IMR-90 (cell line): Measurements from ENCODE around the gene BANP. TPM values are rescaled to one million over a fixed set of nuclear protein-coding genes. Genes with fewer than 3 reads are reported as not detected.

ENCODE experiments used
- ATAC-seq: fragments of 200-7000 bp; cut with Tn5 transposase; 2 replicates; pipeline ENCODE4 v1.9.1; 2020; ENCODE audit warnings: low read depth, mild to moderate bottlenecking, moderate library complexity
- BruUV-seq: library from RNA; stranded (reverse); fragments of 400-500 nt; replicated peaks from 2 replicates; lab custom pipeline; 2021; lab: Mats Ljungman, UMichigan
- CTCF ChIA-PET: fragments of 300-600 bp; formaldehyde crosslinking; extraction: SDS; loops from one replicate; lab custom pipeline; 2021; ENCODE audit warnings: antibody characterized with exemption; lab: Yijun Ruan, JAX
- POLR2A ChIA-PET: fragments of 300-600 bp; sonication (Branson Sonifier 250); formaldehyde crosslinking; loops from one replicate; lab custom pipeline; 2022; ENCODE audit warnings: antibody characterized with exemption; ENCODE audit not compliant: unreplicated experiment; lab: Charles Lee
- DNase-seq: peaks from one replicate; pipeline ENCODE4 v3.0.0; 2013
- H2AFZ ChIP-seq: replicated peaks from 2 replicates; pipeline ENCODE3; 2013; ENCODE audit warnings: low read length, mild to moderate bottlenecking; ENCODE audit not compliant: poor library complexity
- H2AK5ac ChIP-seq: 2 replicates; pipeline ENCODE4 v1.6.1; 2013; ENCODE audit warnings: low read depth, low read length, inconsistent platforms
- H2AK9ac ChIP-seq: replicated peaks from 2 replicates; pipeline ENCODE3; 2013; ENCODE audit warnings: mild to moderate bottlenecking, low read depth, low read length, moderate library complexity; ENCODE audit not compliant: poor library complexity
- H2BK120ac ChIP-seq: 2 replicates; pipeline ENCODE4 v1.6.1; 2013; ENCODE audit warnings: low read depth, low read length, inconsistent platforms
- H2BK15ac ChIP-seq: 3 replicates; pipeline ENCODE4 v1.6.1; 2013; ENCODE audit warnings: low read depth, low read length, inconsistent platforms
- H2BK20ac ChIP-seq: 2 replicates; pipeline ENCODE4 v1.6.1; 2013; ENCODE audit warnings: low read depth, mild to moderate bottlenecking, inconsistent platforms, low read length, moderate library complexity
- H2BK5ac ChIP-seq: 2 replicates; pipeline ENCODE4 v1.6.1; 2013; ENCODE audit warnings: mild to moderate bottlenecking, low read depth, low read length, inconsistent platforms; ENCODE audit not compliant: poor library complexity, severe bottlenecking
- H3K14ac ChIP-seq: replicated peaks from 2 replicates; pipeline ENCODE4 v1.6.1; 2013; ENCODE audit warnings: low read depth, low read length, inconsistent platforms
- H3K18ac ChIP-seq: 2 replicates; pipeline ENCODE4 v1.6.1; 2013; ENCODE audit warnings: low read depth, low read length, control low read depth
- H3K23ac ChIP-seq: 2 replicates; pipeline ENCODE4 v1.6.1; 2013; ENCODE audit warnings: low read depth, low read length, inconsistent platforms
- H3K27ac ChIP-seq: 2 replicates; pipeline ENCODE4 v1.5.1; 2013; ENCODE audit warnings: mild to moderate bottlenecking, control low read depth, low read length; ENCODE audit not compliant: insufficient read depth
- H3K27me3 ChIP-seq: 2 replicates; pipeline ENCODE4 v1.6.1; 2013; ENCODE audit warnings: low read length; ENCODE audit not compliant: control insufficient read depth, insufficient read depth
- H3K36me3 ChIP-seq: 2 replicates; pipeline ENCODE4 v1.6.1; 2013; ENCODE audit warnings: low read length, mixed read lengths; ENCODE audit not compliant: control insufficient read depth, insufficient read depth
- H3K4ac ChIP-seq: 2 replicates; pipeline ENCODE4 v1.6.1; 2013; ENCODE audit warnings: low read depth, low read length, inconsistent platforms
- H3K4me1 ChIP-seq: 2 replicates; pipeline ENCODE4 v1.6.1; 2013; ENCODE audit warnings: low read length, mixed read lengths; ENCODE audit not compliant: control insufficient read depth, insufficient read depth
- H3K4me2 ChIP-seq: 2 replicates; pipeline ENCODE4 v1.6.1; 2013; ENCODE audit warnings: low read depth, mild to moderate bottlenecking, control low read depth, low read length, moderate library complexity
- H3K4me3 ChIP-seq: 2 replicates; pipeline ENCODE4 v1.5.1; 2013; ENCODE audit warnings: low read depth, mild to moderate bottlenecking, control low read depth, low read length, moderate library complexity; ENCODE audit not compliant: insufficient read depth
- H3K56ac ChIP-seq: 2 replicates; pipeline ENCODE4 v1.6.1; 2013; ENCODE audit warnings: low read length, inconsistent platforms; ENCODE audit not compliant: insufficient read depth; ENCODE audit errors: extremely low read depth
- H3K79me1 ChIP-seq, 2 experiments: 2 replicates each; pipeline ENCODE4 v1.6.1; 2013; ENCODE audit warnings: low read length in 2 of 2, inconsistent platforms in 1 of 2, low read depth in 1 of 2
- H3K9ac ChIP-seq: 2 replicates; pipeline ENCODE4 v1.6.1; 2013; ENCODE audit warnings: low read depth, low read length, control low read depth
- H3K9me1 ChIP-seq: 2 replicates; pipeline ENCODE4 v1.6.1; 2013; ENCODE audit warnings: low read length, inconsistent platforms; ENCODE audit not compliant: insufficient read depth
- H3K9me3 ChIP-seq: 2 replicates; pipeline ENCODE4 v1.6.1; 2013; ENCODE audit warnings: low read length; ENCODE audit not compliant: control insufficient read depth, insufficient read depth
- H4K20me1 ChIP-seq: 2 replicates; pipeline ENCODE4 v1.6.1; 2013; ENCODE audit warnings: low read length, inconsistent platforms; ENCODE audit not compliant: insufficient read depth
- H4K5ac ChIP-seq: 2 replicates; pipeline ENCODE4 v1.6.1; 2013; ENCODE audit warnings: mild to moderate bottlenecking, low read depth, low read length, control low read depth
- H4K8ac ChIP-seq, 2 experiments: 2 replicates each; pipeline ENCODE4 v1.6.1; 2013; ENCODE audit warnings: low read depth in 2 of 2, low read length in 2 of 2, control low read depth in 1 of 2, inconsistent platforms in 1 of 2
- H4K91ac ChIP-seq: 2 replicates; pipeline ENCODE4 v1.6.1; 2013; ENCODE audit warnings: low read depth, low read length, inconsistent platforms; ENCODE audit not compliant: insufficient read depth
- BHLHE40 ChIP-seq: fragments of 150-350 bp; IDR thresholded peaks from 2 replicates; pipeline ENCODE4 v1.6.1; 2016; ENCODE audit warnings: mild to moderate bottlenecking, low read depth, low read length
- CEBPB ChIP-seq: IDR thresholded peaks from 2 replicates; pipeline ENCODE4 v1.6.1; 2012; ENCODE audit warnings: low read depth, low read length, improper control_type of control experiment
- CHD1 ChIP-seq: IDR thresholded peaks from 2 replicates; pipeline ENCODE4 v1.6.1; 2012; ENCODE audit warnings: low read depth, low read length, improper control_type of control experiment
- CTCF ChIP-seq: conservative IDR thresholded peaks from 2 replicates; pipeline ENCODE4 v1.5.1; 2012; ENCODE audit warnings: mild to moderate bottlenecking, low read depth, low read length, improper control_type of control experiment
- ELK1 ChIP-seq: fragments of 150-350 bp; IDR thresholded peaks from 2 replicates; pipeline ENCODE4 v1.6.1; 2016; ENCODE audit warnings: low read depth, mild to moderate bottlenecking, low read length, moderate library complexity, borderline replicate concordance
- FOS ChIP-seq: fragments of 150-350 bp; IDR thresholded peaks from 2 replicates; pipeline ENCODE4 v1.6.1; 2016; ENCODE audit warnings: low read depth, low read length
- MAFK ChIP-seq: IDR thresholded peaks from 2 replicates; pipeline ENCODE4 v1.6.1; 2012; ENCODE audit warnings: low read depth, low read length, improper control_type of control experiment
- MAZ ChIP-seq: IDR thresholded peaks from 2 replicates; pipeline ENCODE4 v1.6.1; 2012; ENCODE audit warnings: low read depth, mild to moderate bottlenecking, low read length, improper control_type of control experiment, moderate library complexity, borderline replicate concordance
- MXI1 ChIP-seq: IDR thresholded peaks from 2 replicates; pipeline ENCODE4 v1.6.1; 2012; ENCODE audit warnings: low read depth, mild to moderate bottlenecking, low read length, moderate library complexity, borderline replicate concordance
- NFE2L2 ChIP-seq: fragments of 150-350 bp; IDR thresholded peaks from 2 replicates; pipeline ENCODE4 v1.6.1; 2016; ENCODE audit warnings: low read depth, mild to moderate bottlenecking, low read length
- POLR2A ChIP-seq: IDR thresholded peaks from 2 replicates; pipeline ENCODE4 v1.6.1; 2012; ENCODE audit warnings: mild to moderate bottlenecking, low read depth, low read length
- RAD21 ChIP-seq: IDR thresholded peaks from 2 replicates; pipeline ENCODE4 v1.6.1; 2012; ENCODE audit warnings: low read length, improper control_type of control experiment
- RCOR1 ChIP-seq: IDR thresholded peaks from 2 replicates; pipeline ENCODE4 v1.6.1; 2012; ENCODE audit warnings: mild to moderate bottlenecking, low read length, improper control_type of control experiment; ENCODE audit not compliant: insufficient replicate concordance
- SMC3 ChIP-seq: fragments of 150-350 bp; IDR thresholded peaks from 2 replicates; pipeline ENCODE4 v1.6.1; 2016; ENCODE audit warnings: low read depth, mild to moderate bottlenecking, antibody characterized with exemption, low read length, moderate library complexity
- USF2 ChIP-seq: fragments of 150-350 bp; IDR thresholded peaks from 2 replicates; pipeline ENCODE4 v1.6.1; 2017; ENCODE audit warnings: mild to moderate bottlenecking, antibody characterized with exemption, low read length, low read depth
- WGBS, 2 experiments: methylation state at CpG; one replicate each; pipeline versions ENCODE4 v1.1.5 to v1.1.7; 2013; ENCODE audit warnings: missing lambda C conversion rate in 2 of 2; ENCODE audit not compliant: insufficient read length in 1 of 2; ENCODE audit errors: extremely low coverage in 2 of 2; 5-methylcytosine and 5-hydroxymethylcytosine counted together
- dilution Hi-C: fragments of 300-500 bp; cut with HindIII; formaldehyde crosslinking; loops from one replicate; pipeline ENCODE4 v1.14.3; 2018; ENCODE audit warnings: low sequenced_read_pairs; ENCODE audit not compliant: unreplicated experiment
- in situ Hi-C: fragments of 300-500 bp; cut with MboI; formaldehyde crosslinking; loops from 3 replicates; pipeline ENCODE4 v1.14.3; 2019; ENCODE audit warnings: low sequenced_read_pairs, inconsistent platforms, mixed read lengths
- intact Hi-C: fragments of 100-400 bp; cut with micrococcal nuclease; formaldehyde crosslinking; loops from 2 replicates; pipeline ENCODE4 v1.10.0; 2022
- polyA plus RNA-seq, 3 experiments: library from polyadenylated mRNA; depleted of rRNA; stranded (reverse); fragments of >200 nt; gene quantifications; 2 replicates each; pipeline ENCODE4 v1.2.3, GENCODE V29; 2012; ENCODE audit warnings: low replicate concordance in 1 of 3
- total RNA-seq: library from RNA; depleted of rRNA; stranded (reverse); fragments of >200 nt; gene quantifications from 2 replicates; pipeline ENCODE4 v1.2.3, GENCODE V29; 2012

Gene BANP
- total and polyA plus RNA-seq, 2 of the 4 experiments (the other 2 are of a cell fraction) = 17.4 to 17.9 TPM

GRCh38 chr16:88063211-88063773, 112.1 kb downstream of the BANP start:
- DNase-seq (peak; percentile 85), ATAC-seq (peak; percentile 78)
- BruUV-seq = no TSS peak
- H3K4ac ChIP-seq = peak overlapping the region; percentile 92
- H2AFZ ChIP-seq = peak overlapping the region; percentile 82
- H3K56ac ChIP-seq = peak overlapping the region; percentile 65
- H3K4me1 ChIP-seq = peaks cover 26% of the 10 kb centered on the region
- peak overlapping the region; percentile 38 for H3K4me2 ChIP-seq
- peak overlapping the region; percentile 85 for H3K14ac ChIP-seq
- peak overlapping the region; percentile 90 for H3K27ac ChIP-seq
- H2BK5ac ChIP-seq = peak overlapping the region; percentile 89
- 40% methylated on average over 3 of the region's 16 CpGs; no CpG with 5 or more reads in 1 of the 2 experiments for WGBS, 2 experiments
- H4K91ac ChIP-seq = peak overlapping the region; percentile 97
- H3K9me1 ChIP-seq = peaks cover 19% of the 10 kb centered on the region
- peak overlapping the region; percentile 93 for H2BK120ac ChIP-seq
- peaks cover 5% of the 10 kb centered on the region; the same call in 1 of the 2 replicates for H3K36me3 ChIP-seq
- peak overlapping the region; percentile 89 for H3K23ac ChIP-seq
- H3K9me3 ChIP-seq = no peaks in the 10 kb centered on the region
- H2BK15ac ChIP-seq = peak overlapping the region; percentile 58; the same call in 2 of the 3 replicates
- H2AK9ac ChIP-seq = peak overlapping the region; percentile 93
- peak overlapping the region; percentile 88 for H2BK20ac ChIP-seq
- H3K27me3 ChIP-seq = no peaks in the 10 kb centered on the region
- in situ Hi-C loops (no loop called here), intact Hi-C loops (loop anchor here (2.0 to 10.0 kb wide), 2 partner anchors 242 to 322 kb away; no protein-coding TSS in a partner anchor), dilution Hi-C loops (no loop called here)
- H3K4me3 ChIP-seq = no peak overlapping the region
- H4K8ac ChIP-seq = peak overlapping the region; percentile 73 to 92
- peak overlapping the region; percentile 51 for H3K9ac ChIP-seq
- peaks cover 4 to 39% of the 10 kb centered on the region in 2 experiments; a peak in 2 of 4 replicates for H3K79me1 ChIP-seq
- peak overlapping the region; percentile 95 for H2AK5ac ChIP-seq
- CTCF ChIA-PET = no interaction called here
- peak overlapping the region; percentile 74 for H3K18ac ChIP-seq
- POLR2A ChIA-PET = no interaction called here
- peak overlapping the region; percentile 79 for H4K5ac ChIP-seq
- no peaks in the 10 kb centered on the region; the same call in 1 of the 2 replicates for H4K20me1 ChIP-seq
- no peak for TF ChIP-seq ELK1
- TF ChIP-seq MAFK = no peak
- TF ChIP-seq CTCF = peak; percentile 43
- no peak for TF ChIP-seq NFE2L2
- TF ChIP-seq SMC3 = peak; percentile 37; the same call in 1 of the 2 replicates
- TF ChIP-seq MXI1 = peak; percentile 91; the same call in 1 of the 2 replicates
- no peak for TF ChIP-seq POLR2A
- TF ChIP-seq RCOR1 = no peak
- peak; percentile 47; the same call in 1 of the 2 replicates for TF ChIP-seq USF2
- no peak for TF ChIP-seq CHD1
- peak; percentile 54 for TF ChIP-seq RAD21
- TF ChIP-seq FOS = no peak
- 0 out of 2 replicates have a peak, but pooled peaks have one; percentile 26 for TF ChIP-seq BHLHE40
- TF ChIP-seq MAZ = peak; percentile 31; the same call in 1 of the 2 replicates
- no peak for TF ChIP-seq CEBPB
